Neural progenitor cell (in vitro differentiated cells): ENCODE results near the gene HIPK2. TPM values are rescaled to one million over a fixed set of nuclear protein-coding genes. Genes with fewer than 3 reads are reported as not detected.

Experiments
- DNase-seq: peaks from one replicate; pipeline ENCODE4 v3.0.0-alpha.2; 2016; ENCODE audit warnings: low spot score
- H2AFZ ChIP-seq: fragments of 200-600 bp; sonication (generic); replicated peaks from 2 replicates; pipeline ENCODE4 v1.6.1; 2016; ENCODE audit warnings: antibody characterized with exemption
- H3F3A ChIP-seq: fragments of 200-600 bp; sonication (generic); 2 replicates; pipeline ENCODE4 v1.6.1; 2016; ENCODE audit warnings: antibody characterized with exemption, low read depth
- H3K27ac ChIP-seq: fragments of 200-600 bp; sonication (generic); 2 replicates; pipeline ENCODE4 v1.5.1; 2016; ENCODE audit warnings: mild to moderate bottlenecking
- H3K27me3 ChIP-seq: fragments of 200-600 bp; sonication (generic); 2 replicates; pipeline ENCODE4 v1.6.1; 2016; ENCODE audit warnings: mild to moderate bottlenecking, moderate library complexity
- H3K36me3 ChIP-seq: fragments of 200-600 bp; sonication (generic); 2 replicates; pipeline ENCODE4 v1.5.1; 2016
- H3K4me1 ChIP-seq: fragments of 200-600 bp; sonication (generic); 2 replicates; pipeline ENCODE4 v1.6.1; 2016; ENCODE audit warnings: mixed run types
- H3K4me2 ChIP-seq: fragments of 200-600 bp; sonication (generic); 2 replicates; pipeline ENCODE4 v1.6.1; 2016
- H3K4me3 ChIP-seq: fragments of 200-600 bp; sonication (generic); 2 replicates; pipeline ENCODE4 v1.5.1; 2016
- H3K79me2 ChIP-seq: fragments of 200-600 bp; sonication (generic); 2 replicates; pipeline ENCODE4 v1.6.1; 2016; ENCODE audit warnings: low read depth
- H3K9ac ChIP-seq: fragments of 200-600 bp; sonication (generic); 2 replicates; pipeline ENCODE4 v1.6.1; 2016
- H3K9me3 ChIP-seq: fragments of 200-600 bp; sonication (generic); 2 replicates; pipeline ENCODE4 v1.5.1; 2016; ENCODE audit warnings: low read depth
- H4K20me1 ChIP-seq: fragments of 200-600 bp; sonication (generic); 2 replicates; pipeline ENCODE4 v1.6.1; 2016; ENCODE audit warnings: low read depth
- H3K27ac Mint-ChIP-seq: 3 replicates; pipeline ENCODE4 v1.8.0; 2021; ENCODE audit warnings: mixed read lengths
- H3K27me3 Mint-ChIP-seq: 2 replicates; pipeline ENCODE4 v1.8.0; 2022; ENCODE audit warnings: low read depth, mild to moderate bottlenecking, inconsistent platforms, moderate library complexity, mixed read lengths; ENCODE audit not compliant: insufficient read depth
- H3K36me3 Mint-ChIP-seq: 3 replicates; pipeline ENCODE4 v1.8.0; 2021; ENCODE audit warnings: mixed read lengths
- H3K4me1 Mint-ChIP-seq: 3 replicates; pipeline ENCODE4 v1.8.0; 2021; ENCODE audit warnings: mixed read lengths
- H3K4me3 Mint-ChIP-seq: 3 replicates; pipeline ENCODE4 v1.8.0; 2021; ENCODE audit warnings: mild to moderate bottlenecking, moderate library complexity, mixed read lengths
- H3K9me3 Mint-ChIP-seq: 3 replicates; pipeline ENCODE4 v1.8.0; 2020; ENCODE audit warnings: mixed read lengths
- CTCF ChIP-seq: fragments of 200-600 bp; sonication (generic); IDR thresholded peaks from 2 replicates; pipeline ENCODE4 v1.5.1; 2017; ENCODE audit warnings: antibody characterized with exemption, mild to moderate bottlenecking
- EZH2 ChIP-seq: fragments of 200-600 bp; sonication (generic); IDR thresholded peaks from 2 replicates; pipeline ENCODE4 v1.6.1; 2017; ENCODE audit warnings: antibody characterized with exemption, mild to moderate bottlenecking, moderate library complexity
- EZH2phosphoT487 ChIP-seq: fragments of 200-600 bp; sonication (generic); IDR thresholded peaks from 2 replicates; pipeline ENCODE4 v1.6.1; 2017; ENCODE audit warnings: antibody characterized with exemption
- total RNA-seq: library from RNA; depleted of rRNA; stranded (reverse); fragments of >200 nt; gene quantifications from 2 replicates; pipeline ENCODE4 v1.2.3, GENCODE V29; 2015; ENCODE audit warnings: low replicate concordance

The HIPK2 gene
- total RNA-seq, 1 donor from 2014 or later = 12.8 TPM

GRCh38 chr7:139727151-139727705 lies 50.6 kb downstream of the HIPK2 start:
- Mint-ChIP-seq H3K36me3 (peaks cover 30% of the 10 kb centered on the region), H3K4me3 (no peak overlapping the region), H3K4me1 (peaks cover 2% of the 10 kb centered on the region), H3K27me3 (peaks cover 2% of the 10 kb centered on the region), H3K9me3 (peaks cover 6% of the 10 kb centered on the region), H3K27ac (no peak overlapping the region)
- no peak overlapping the region for H2AFZ ChIP-seq
- TF ChIP-seq EZH2phosphoT487 (no peak), CTCF (no peak), EZH2 (no peak)
- H3K4me1 ChIP-seq = peaks cover 18% of the 10 kb centered on the region
- H4K20me1 ChIP-seq = peaks cover 39% of the 10 kb centered on the region
- H3K4me2 ChIP-seq = no peak overlapping the region
- no peaks in the 10 kb centered on the region for H3K9me3 ChIP-seq
- H3K4me3 ChIP-seq = no peak overlapping the region
- peaks cover 39% of the 10 kb centered on the region for H3K79me2 ChIP-seq
- DNase-seq = no peak
- H3K9ac ChIP-seq = no peak overlapping the region
- no peaks in the 10 kb centered on the region for H3K36me3 ChIP-seq
- H3F3A ChIP-seq = peaks cover 12% of the 10 kb centered on the region
- H3K27ac ChIP-seq = no peak overlapping the region
- no peaks in the 10 kb centered on the region for H3K27me3 ChIP-seq

DNA sequence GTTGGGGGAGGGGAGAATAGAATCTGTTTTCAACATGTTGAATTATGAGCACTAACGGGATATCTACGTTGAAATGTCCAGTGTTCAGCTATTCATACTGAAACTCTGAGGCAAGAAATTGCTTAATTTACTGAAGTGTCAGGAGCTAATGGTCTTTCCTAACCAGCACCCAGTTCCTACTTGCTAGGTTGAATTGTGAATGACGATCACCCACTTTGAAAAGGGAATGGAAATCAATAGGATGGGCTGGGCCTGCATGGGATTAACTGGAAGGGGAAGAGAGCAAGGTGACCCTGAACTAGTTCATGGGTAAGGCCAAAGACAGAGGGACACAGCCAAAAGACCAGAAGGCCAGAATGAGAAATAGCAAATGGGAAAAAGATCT lies 51.3 kb downstream of the HIPK2 start:
- Histone ChIP-seq H3K9me3 (no peaks in the 10 kb centered on the region), H4K20me1 (peaks cover 36% of the 10 kb centered on the region), H3F3A (peaks cover 8% of the 10 kb centered on the region), H3K4me1 (peaks cover 12% of the 10 kb centered on the region), H3K27me3 (no peaks in the 10 kb centered on the region), H2AFZ (no peak overlapping the region), H3K9ac (no peak overlapping the region), H3K36me3 (no peaks in the 10 kb centered on the region), H3K4me2 (no peak overlapping the region), H3K4me3 (no peak overlapping the region), H3K79me2 (peaks cover 36% of the 10 kb centered on the region), H3K27ac (no peak overlapping the region)
- Mint-ChIP-seq H3K27ac (no peak overlapping the region), H3K27me3 (no peaks in the 10 kb centered on the region), H3K36me3 (peaks cover 30% of the 10 kb centered on the region), H3K4me3 (no peak overlapping the region), H3K9me3 (peaks cover 6% of the 10 kb centered on the region), H3K4me1 (peaks cover 2% of the 10 kb centered on the region)
- DNase-seq = no peak
- no peak for TF ChIP-seq CTCF

DNA sequence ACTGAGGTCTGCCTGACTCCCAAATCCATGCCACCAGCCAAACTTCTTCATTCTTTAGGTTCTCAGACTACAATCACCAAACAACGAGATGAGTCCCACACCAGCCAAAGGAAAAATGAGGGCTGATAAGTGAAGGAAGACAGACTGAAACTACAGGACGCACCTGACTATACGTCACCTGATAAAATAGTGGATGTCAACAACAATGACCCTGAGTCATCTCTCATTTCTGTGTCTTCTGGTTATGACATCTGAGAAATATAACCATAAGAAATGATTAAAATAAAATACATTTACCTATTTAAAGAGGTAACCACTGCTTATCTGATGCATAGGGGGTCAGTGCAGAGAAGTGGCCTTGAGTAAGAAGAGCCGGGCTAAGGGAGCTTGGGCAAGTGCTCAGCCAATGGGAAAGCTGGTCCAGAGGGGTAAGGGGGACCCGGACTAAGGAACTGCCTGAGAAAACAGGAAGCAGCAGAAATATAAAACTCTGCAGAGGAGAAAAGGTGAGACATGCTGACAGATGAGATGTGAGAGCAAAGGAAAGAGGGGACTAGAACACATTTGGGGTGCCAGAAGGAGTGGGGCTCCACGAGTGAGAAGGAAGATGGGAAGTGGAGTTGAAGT lies 51.8 kb downstream of the HIPK2 start:
- H3K4me3 Mint-ChIP-seq = no peak overlapping the region

More for the DNA sequence above, 51.8 kb downstream of the HIPK2 start:
- no peak for DNase-seq
- Mint-ChIP-seq H3K27ac (no peak overlapping the region), H3K36me3 (peaks cover 30% of the 10 kb centered on the region), H3K9me3 (peaks cover 6% of the 10 kb centered on the region), H3K4me1 (peaks cover 3% of the 10 kb centered on the region), H3K27me3 (no peaks in the 10 kb centered on the region)
- Histone ChIP-seq H3K4me2 (no peak overlapping the region), H3K9ac (no peak overlapping the region), H3F3A (peaks cover 2% of the 10 kb centered on the region), H3K79me2 (peaks cover 31% of the 10 kb centered on the region), H4K20me1 (peaks cover 32% of the 10 kb centered on the region), H3K4me3 (no peak overlapping the region), H3K4me1 (peaks cover 9% of the 10 kb centered on the region), H3K36me3 (no peaks in the 10 kb centered on the region), H3K9me3 (no peaks in the 10 kb centered on the region), H2AFZ (no peak overlapping the region), H3K27me3 (no peaks in the 10 kb centered on the region), H3K27ac (no peak overlapping the region)
- TF ChIP-seq EZH2phosphoT487 = no peak
- TF ChIP-seq EZH2 = no peak
- TF ChIP-seq CTCF = no peak
